ENCODE results near the gene PRRC2B. TPM values are rescaled to one million over a fixed set of nuclear protein-coding genes. Genes with fewer than 3 reads are reported as not detected.

PRRC2B gene
- total and polyA plus RNA-seq, 2 experiments from 2014 or later, result 48.2 to 118 TPM

DNA sequence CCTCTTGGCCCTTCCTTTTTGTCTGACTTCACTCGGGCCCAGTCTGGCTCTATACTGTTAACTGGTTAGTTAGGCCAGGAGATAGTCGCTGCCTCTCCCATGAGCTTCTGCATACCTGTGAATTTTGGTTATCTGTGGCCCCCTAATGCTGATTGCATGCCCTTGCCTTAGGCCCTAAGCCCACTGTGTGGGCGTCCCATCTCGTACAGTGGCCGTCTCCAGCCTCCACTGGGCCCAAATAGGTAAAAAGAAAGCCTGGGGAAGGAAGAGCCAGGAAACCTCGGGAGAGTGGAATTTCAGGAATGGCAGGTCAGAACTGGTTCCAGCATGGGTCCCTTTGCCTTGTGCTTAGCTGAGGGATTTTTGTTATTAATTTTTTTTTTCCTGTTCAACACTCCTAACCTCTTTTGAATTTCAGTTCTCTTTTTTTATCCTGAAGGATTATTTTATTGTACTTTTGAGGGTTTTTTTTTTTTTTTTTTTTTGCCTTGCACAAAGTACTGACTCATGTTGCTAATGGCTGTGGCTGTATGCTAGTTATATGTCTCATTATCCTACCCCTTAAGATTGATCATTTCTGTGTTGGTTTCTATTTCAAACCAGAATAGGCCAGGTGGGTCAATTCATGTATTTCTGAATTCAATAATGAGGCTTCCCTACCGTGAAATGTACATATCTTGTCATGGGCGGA, 3.4 kb downstream of the PRRC2B start:
- Histone ChIP-seq H3K4me1 (ENCODE audit: insufficient read depth) (peaks cover 39% of the 10 kb centered on the region), H3K4me2 (peak overlapping the region; percentile 95), H3K4me3 (no peak overlapping the region), H3K9me2 (replicated peaks; ENCODE audit: insufficient read depth) (no peaks in the 10 kb centered on the region), H3K36me3 (replicated peaks; ENCODE audit: insufficient read depth, low read depth) (no peaks in the 10 kb centered on the region), H3K9me3 (ENCODE audit: low read depth) (no peaks in the 10 kb centered on the region), H2AFZ (no peak overlapping the region), H3K79me2 (peaks cover 78% of the 10 kb centered on the region), H3K27me3 (no peaks in the 10 kb centered on the region), H4K20me1 (ENCODE audit: insufficient read depth, poor library complexity, severe bottlenecking) (peaks cover 75% of the 10 kb centered on the region), H3K27ac (peak overlapping the region; percentile 65)
- 32% methylated on average over 8 of the region's 8 CpGs for WGBS (ENCODE audit: low lambda C conversion rate, missing lambda C conversion rate)
- DNase-seq (ENCODE audit: low spot score), result peak; percentile 42
- no peak for TF ChIP-seq EZH2phosphoT487 (IDR thresholded peaks at IDR 0.05; ENCODE audit: low read depth, severe bottlenecking, unreplicated experiment)
- TF ChIP-seq, protein P1, sequence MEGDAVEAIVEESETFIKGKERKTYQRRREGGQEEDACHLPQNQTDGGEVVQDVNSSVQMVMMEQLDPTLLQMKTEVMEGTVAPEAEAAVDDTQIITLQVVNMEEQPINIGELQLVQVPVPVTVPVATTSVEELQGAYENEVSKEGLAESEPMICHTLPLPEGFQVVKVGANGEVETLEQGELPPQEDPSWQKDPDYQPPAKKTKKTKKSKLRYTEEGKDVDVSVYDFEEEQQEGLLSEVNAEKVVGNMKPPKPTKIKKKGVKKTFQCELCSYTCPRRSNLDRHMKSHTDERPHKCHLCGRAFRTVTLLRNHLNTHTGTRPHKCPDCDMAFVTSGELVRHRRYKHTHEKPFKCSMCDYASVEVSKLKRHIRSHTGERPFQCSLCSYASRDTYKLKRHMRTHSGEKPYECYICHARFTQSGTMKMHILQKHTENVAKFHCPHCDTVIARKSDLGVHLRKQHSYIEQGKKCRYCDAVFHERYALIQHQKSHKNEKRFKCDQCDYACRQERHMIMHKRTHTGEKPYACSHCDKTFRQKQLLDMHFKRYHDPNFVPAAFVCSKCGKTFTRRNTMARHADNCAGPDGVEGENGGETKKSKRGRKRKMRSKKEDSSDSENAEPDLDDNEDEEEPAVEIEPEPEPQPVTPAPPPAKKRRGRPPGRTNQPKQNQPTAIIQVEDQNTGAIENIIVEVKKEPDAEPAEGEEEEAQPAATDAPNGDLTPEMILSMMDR (IDR thresholded peaks at IDR 0.05; ENCODE audit: poor library complexity), result no peak
- TF ChIP-seq EZH2 (IDR thresholded peaks at IDR 0.05; ENCODE audit: borderline replicate concordance), result no peak

DNA sequence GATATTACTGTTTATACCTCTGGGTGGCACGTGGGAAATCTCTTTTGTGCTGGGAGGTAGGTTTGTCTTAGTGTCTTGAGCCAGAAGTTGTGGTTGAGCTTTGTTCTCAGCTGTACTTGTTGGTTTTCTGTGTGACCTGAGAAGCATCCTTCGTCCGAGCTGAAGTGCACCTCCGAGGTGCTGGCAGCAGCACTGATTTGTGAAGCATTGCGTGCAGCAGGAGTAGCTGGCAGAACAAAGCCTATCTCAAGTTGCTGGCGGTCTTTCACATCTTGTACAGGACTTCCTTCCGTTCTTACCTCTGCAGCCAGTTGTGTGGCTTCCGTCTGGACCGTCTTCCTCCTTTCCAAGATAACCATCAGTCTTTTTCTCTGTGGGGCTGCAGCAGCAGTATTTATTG, 4.3 kb downstream of the PRRC2B start:
- TF ChIP-seq EZH2phosphoT487 (IDR thresholded peaks at IDR 0.05; ENCODE audit: low read depth, severe bottlenecking, unreplicated experiment) (no peak), EZH2 (IDR thresholded peaks at IDR 0.05; ENCODE audit: borderline replicate concordance) (no peak)
- TF ChIP-seq, protein P1 (IDR thresholded peaks at IDR 0.05; ENCODE audit: poor library complexity), result no peak
- Histone ChIP-seq H3K9me3 (ENCODE audit: low read depth) (no peaks in the 10 kb centered on the region), H3K27ac (peak overlapping the region; percentile 65), H4K20me1 (ENCODE audit: insufficient read depth, poor library complexity, severe bottlenecking) (peaks cover 84% of the 10 kb centered on the region), H3K79me2 (peaks cover 88% of the 10 kb centered on the region), H3K4me3 (no peak overlapping the region), H3K4me1 (ENCODE audit: insufficient read depth) (peaks cover 47% of the 10 kb centered on the region), H2AFZ (no peak overlapping the region), H3K36me3 (replicated peaks; ENCODE audit: insufficient read depth, low read depth) (no peaks in the 10 kb centered on the region), H3K27me3 (no peaks in the 10 kb centered on the region), H3K4me2 (peak overlapping the region; percentile 95), H3K9me2 (replicated peaks; ENCODE audit: insufficient read depth) (no peaks in the 10 kb centered on the region)
- 43% methylated on average over 9 of the region's 9 CpGs for WGBS (ENCODE audit: low lambda C conversion rate, missing lambda C conversion rate)
- DNase-seq (ENCODE audit: low spot score), result no peak

DNA sequence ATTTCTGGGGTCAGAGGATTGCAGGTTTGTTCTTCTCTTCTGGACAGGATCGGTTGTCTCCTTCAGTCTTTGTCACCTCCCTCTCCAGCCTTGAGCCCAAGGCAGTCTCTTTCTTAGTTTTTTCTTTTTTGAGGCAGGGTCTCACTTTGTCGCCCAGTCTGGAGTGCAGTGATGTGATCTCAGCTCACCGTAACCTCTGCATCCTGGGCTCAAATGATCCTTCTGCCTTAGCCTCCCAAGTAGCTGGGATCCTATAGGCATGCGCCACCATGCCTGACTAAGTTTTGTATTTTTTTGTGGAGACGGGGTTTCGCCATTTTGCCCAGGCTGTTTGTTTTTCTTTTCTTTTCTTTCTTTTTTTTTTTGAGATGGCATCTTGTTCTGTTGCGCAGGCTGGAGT, 6.1 kb downstream of the PRRC2B start:
- Histone ChIP-seq H3K4me2 (peak overlapping the region; percentile 12), H3K9me2 (replicated peaks; ENCODE audit: insufficient read depth) (no peaks in the 10 kb centered on the region), H2AFZ (no peak overlapping the region), H3K4me1 (ENCODE audit: insufficient read depth) (peaks cover 61% of the 10 kb centered on the region), H3K27ac (no peak overlapping the region), H3K27me3 (no peaks in the 10 kb centered on the region), H3K79me2 (peaks cover 100% of the 10 kb centered on the region), H3K9me3 (ENCODE audit: low read depth) (no peaks in the 10 kb centered on the region), H3K4me3 (no peak overlapping the region), H4K20me1 (ENCODE audit: insufficient read depth, poor library complexity, severe bottlenecking) (peaks cover 100% of the 10 kb centered on the region), H3K36me3 (replicated peaks; ENCODE audit: insufficient read depth, low read depth) (no peaks in the 10 kb centered on the region)
- TF ChIP-seq EZH2 (IDR thresholded peaks at IDR 0.05; ENCODE audit: borderline replicate concordance) (no peak), EZH2phosphoT487 (IDR thresholded peaks at IDR 0.05; ENCODE audit: low read depth, severe bottlenecking, unreplicated experiment) (no peak)
- TF ChIP-seq, protein P1 (IDR thresholded peaks at IDR 0.05; ENCODE audit: poor library complexity), result no peak
- WGBS (ENCODE audit: low lambda C conversion rate, missing lambda C conversion rate), result 92% methylated on average over 7 of the region's 7 CpGs
- no peak for DNase-seq (ENCODE audit: low spot score)
